Effector memory CD4-positive, alpha-beta T cell (primary cell): Measurements from ENCODE around the gene MYCBP.

Source experiments
- DNase-seq, 3 donors: peaks; one replicate each; pipeline ENCODE4 v3.0.0-alpha.2; 2020
- H3K27ac ChIP-seq: 2 replicates; pipeline ENCODE4 v1.7.0; 2013; ENCODE audit warnings: mild to moderate bottlenecking, low read length, moderate library complexity; ENCODE audit not compliant: insufficient read depth, poor library complexity, severe bottlenecking
- H3K27me3 ChIP-seq: replicated peaks from 2 replicates; pipeline ENCODE4 v1.7.0; 2013; ENCODE audit warnings: mild to moderate bottlenecking, low read length; ENCODE audit not compliant: insufficient read depth, control insufficient read depth, poor library complexity, severe bottlenecking
- H3K36me3 ChIP-seq: 2 replicates; pipeline ENCODE4 v1.7.0; 2013; ENCODE audit warnings: mild to moderate bottlenecking, low read length, moderate library complexity; ENCODE audit not compliant: control insufficient read depth, insufficient read depth
- H3K4me1 ChIP-seq: 2 replicates; pipeline ENCODE4 v1.7.0; 2013; ENCODE audit warnings: low read length, mild to moderate bottlenecking; ENCODE audit not compliant: control insufficient read depth, insufficient read depth, poor library complexity, severe bottlenecking
- H3K4me3 ChIP-seq: 2 replicates; pipeline ENCODE4 v1.7.0; 2013; ENCODE audit warnings: low read length, low read depth, mild to moderate bottlenecking; ENCODE audit not compliant: insufficient read depth, poor library complexity, severe bottlenecking
- H3K9me3 ChIP-seq: 2 replicates; pipeline ENCODE4 v1.7.0; 2013; ENCODE audit warnings: mild to moderate bottlenecking, low read length, moderate library complexity; ENCODE audit not compliant: control insufficient read depth

The MYCBP gene

DNA sequence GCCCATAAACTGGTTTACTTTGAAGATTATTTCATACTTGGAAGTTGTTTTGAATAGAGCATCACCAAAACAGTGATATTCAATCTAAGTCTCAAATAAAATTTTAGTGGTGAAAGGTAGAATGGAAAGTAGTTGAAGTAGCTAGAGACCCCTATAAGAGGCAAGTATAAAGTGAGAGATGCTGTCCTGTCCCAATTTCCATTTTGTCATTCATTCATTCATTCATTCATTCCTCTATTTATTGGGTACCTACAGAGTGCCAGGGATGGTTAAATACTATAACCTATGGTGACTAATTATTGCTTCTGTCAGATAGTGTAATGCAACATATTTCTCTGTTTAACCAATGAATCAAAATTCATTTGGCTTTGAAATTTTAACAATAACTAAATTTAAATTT, 46.3 kb downstream of the MYCBP start:
- no peak overlapping the region for H3K4me3 ChIP-seq
- no peaks in the 10 kb centered on the region for H3K36me3 ChIP-seq
- DNase-seq: no peak
- no peaks in the 10 kb centered on the region for H3K9me3 ChIP-seq
- H3K4me1 ChIP-seq: no peaks in the 10 kb centered on the region
- H3K27me3 ChIP-seq: no peaks in the 10 kb centered on the region
- no peak overlapping the region for H3K27ac ChIP-seq

DNA sequence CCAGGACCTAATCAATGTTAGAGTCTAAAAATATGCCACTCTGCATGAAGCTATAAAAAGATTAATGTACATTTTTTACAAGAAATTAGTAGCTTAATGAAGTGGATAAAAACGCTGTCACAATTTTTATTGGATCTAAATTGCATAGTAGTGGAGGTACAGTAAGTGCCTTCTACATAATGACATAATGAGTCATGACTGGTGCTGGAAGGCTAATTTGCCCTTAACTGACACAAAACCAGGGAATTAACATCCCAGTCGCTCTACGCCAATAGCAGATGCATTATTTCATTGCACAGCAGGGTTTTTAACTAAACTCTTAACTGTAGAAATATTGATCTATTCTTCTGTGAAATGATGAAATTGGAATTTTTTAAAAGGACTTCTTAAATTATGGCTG, 46.9 kb downstream of the MYCBP start:
- Histone ChIP-seq H3K36me3 (no peaks in the 10 kb centered on the region), H3K9me3 (no peaks in the 10 kb centered on the region), H3K4me3 (no peak overlapping the region), H3K27ac (no peak overlapping the region), H3K4me1 (no peaks in the 10 kb centered on the region), H3K27me3 (no peaks in the 10 kb centered on the region)
- no peak for DNase-seq

DNA sequence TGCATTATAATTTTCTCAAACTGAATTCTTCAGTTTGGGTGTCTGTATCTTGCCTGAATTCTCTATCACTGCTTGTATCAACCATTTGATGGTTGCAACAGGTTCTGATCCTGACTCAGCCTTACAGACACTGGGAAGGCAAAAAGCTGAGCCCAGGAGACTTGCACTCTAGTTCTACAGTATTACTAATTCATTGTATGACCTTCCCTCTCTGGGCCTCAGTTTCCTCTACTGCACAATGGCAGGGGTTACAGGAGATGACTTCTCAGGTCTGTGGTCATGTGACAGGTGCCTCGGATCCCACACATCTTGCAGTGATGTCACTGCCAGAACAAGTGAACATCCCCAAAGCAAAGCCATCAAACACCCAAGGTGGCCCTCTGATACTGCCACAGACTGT, 52.3 kb downstream of the MYCBP start:
- Histone ChIP-seq H3K4me3 (no peak overlapping the region), H3K36me3 (no peaks in the 10 kb centered on the region), H3K9me3 (no peaks in the 10 kb centered on the region), H3K27ac (no peak overlapping the region), H3K4me1 (peaks cover 9% of the 10 kb centered on the region), H3K27me3 (peaks cover 29% of the 10 kb centered on the region)
- no peak for DNase-seq

GRCh38 chr1:38819516-38819915, 53.6 kb downstream of the MYCBP start:
- Histone ChIP-seq H3K27me3 (peaks cover 34% of the 10 kb centered on the region), H3K27ac (no peak overlapping the region), H3K4me1 (peaks cover 9% of the 10 kb centered on the region), H3K36me3 (no peaks in the 10 kb centered on the region), H3K4me3 (no peak overlapping the region), H3K9me3 (no peaks in the 10 kb centered on the region)
- no peak for DNase-seq

GRCh38 chr1:38819040-38819439, 54.1 kb downstream of the MYCBP start:
- Histone ChIP-seq H3K4me3 (no peak overlapping the region), H3K36me3 (no peaks in the 10 kb centered on the region), H3K9me3 (no peaks in the 10 kb centered on the region), H3K27me3 (peaks cover 36% of the 10 kb centered on the region), H3K27ac (no peak overlapping the region), H3K4me1 (peaks cover 9% of the 10 kb centered on the region)
- DNase-seq: no peak

- H3K4me3 ChIP-seq: no peak overlapping the region
- no peaks in the 10 kb centered on the region for H3K9me3 ChIP-seq
- peaks cover 9% of the 10 kb centered on the region for H3K4me1 ChIP-seq
- H3K27me3 ChIP-seq: peaks cover 43% of the 10 kb centered on the region
- H3K27ac ChIP-seq: no peak overlapping the region
- peak in 2 of 3 donors; percentile 5 to 12 for DNase-seq
- H3K36me3 ChIP-seq: no peaks in the 10 kb centered on the region
Observed at GRCh38 chr1:38818175-38818976, 54.8 kb downstream of the MYCBP start.

- Histone ChIP-seq H3K9me3 (no peaks in the 10 kb centered on the region), H3K27me3 (peaks cover 44% of the 10 kb centered on the region), H3K4me1 (peaks cover 9% of the 10 kb centered on the region), H3K36me3 (no peaks in the 10 kb centered on the region), H3K4me3 (no peak overlapping the region), H3K27ac (no peak overlapping the region)
- DNase-seq: no peak
Observed at GRCh38 chr1:38817267-38818174, 55.6 kb downstream of the MYCBP start.

DNA sequence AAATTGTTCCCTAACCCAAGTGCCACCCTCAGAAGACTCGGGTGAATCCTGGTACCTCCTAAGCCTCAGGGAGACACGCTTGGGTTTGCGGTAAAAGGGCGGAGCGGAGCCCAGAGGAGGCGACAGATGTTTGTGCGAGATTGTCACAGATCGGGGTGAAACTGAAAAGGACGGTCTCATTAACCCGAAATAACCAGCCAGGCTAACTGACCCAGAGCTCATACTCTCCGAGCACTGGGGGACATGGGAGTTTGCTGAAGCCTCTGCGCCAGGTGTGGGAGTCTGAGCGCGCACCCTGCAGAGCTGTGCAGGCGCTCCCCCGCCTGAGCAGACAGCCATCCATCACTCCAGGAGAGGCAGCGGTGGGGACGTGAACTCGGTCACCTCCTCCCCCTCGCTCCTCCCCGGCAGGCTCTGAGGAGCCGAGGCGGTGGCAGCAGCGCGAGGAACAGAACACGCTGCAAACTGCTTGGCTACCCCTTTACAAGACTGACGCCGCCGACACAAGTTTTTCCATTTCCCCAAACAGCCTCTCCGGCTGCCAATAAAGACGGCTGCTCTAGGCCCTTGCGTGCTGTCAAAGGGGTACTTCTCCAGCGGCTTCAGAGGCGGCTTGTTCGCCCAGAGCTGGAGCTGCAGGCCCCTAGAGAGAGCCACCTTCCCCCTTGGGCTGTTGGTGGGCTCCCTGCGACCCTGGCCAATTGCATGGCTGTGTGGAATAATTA, 57.1 kb downstream of the MYCBP start:
- H3K27me3 ChIP-seq: peaks cover 45% of the 10 kb centered on the region
- DNase-seq: no peak
- H3K9me3 ChIP-seq: no peaks in the 10 kb centered on the region
- H3K36me3 ChIP-seq: no peaks in the 10 kb centered on the region
- no peak overlapping the region for H3K27ac ChIP-seq
- peaks cover 9% of the 10 kb centered on the region for H3K4me1 ChIP-seq
- H3K4me3 ChIP-seq: no peak overlapping the region

DNA sequence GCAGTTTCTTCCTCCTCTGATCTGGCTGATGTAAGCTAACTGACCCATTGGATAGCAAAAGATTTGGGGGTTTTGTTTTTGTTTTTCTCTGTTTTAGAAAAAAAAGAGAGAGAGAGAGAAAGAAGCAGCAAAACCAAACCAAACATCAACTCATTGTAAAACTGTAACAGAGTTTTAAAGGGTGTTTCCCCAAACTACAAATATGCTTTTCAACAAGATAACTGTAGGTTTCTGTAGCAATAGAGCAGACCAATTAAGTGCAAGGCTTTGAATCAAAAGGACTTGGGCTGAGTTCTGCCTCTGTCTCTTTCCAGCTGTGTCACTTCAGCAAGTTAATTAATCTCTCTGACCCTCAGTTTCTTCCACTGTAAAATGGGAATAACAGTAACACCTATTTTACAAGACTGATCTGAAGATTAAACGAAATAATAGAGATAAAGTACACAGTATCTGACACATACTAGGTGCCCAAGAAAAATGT, 58.1 kb downstream of the MYCBP start:
- Histone ChIP-seq H3K27ac (no peak overlapping the region), H3K9me3 (no peaks in the 10 kb centered on the region), H3K4me3 (no peak overlapping the region), H3K36me3 (no peaks in the 10 kb centered on the region), H3K4me1 (peaks cover 9% of the 10 kb centered on the region), H3K27me3 (peaks cover 46% of the 10 kb centered on the region)
- DNase-seq: no peak
